CD4-positive, alpha-beta T cell treated with Interleukin-21 for 1 hour (primary cell): ENCODE data around the gene DAAM1.

Experiments
- DNase-seq: peaks from one replicate; pipeline ENCODE4 v3.0.0-alpha.2; 2020

Gene DAAM1

DNA sequence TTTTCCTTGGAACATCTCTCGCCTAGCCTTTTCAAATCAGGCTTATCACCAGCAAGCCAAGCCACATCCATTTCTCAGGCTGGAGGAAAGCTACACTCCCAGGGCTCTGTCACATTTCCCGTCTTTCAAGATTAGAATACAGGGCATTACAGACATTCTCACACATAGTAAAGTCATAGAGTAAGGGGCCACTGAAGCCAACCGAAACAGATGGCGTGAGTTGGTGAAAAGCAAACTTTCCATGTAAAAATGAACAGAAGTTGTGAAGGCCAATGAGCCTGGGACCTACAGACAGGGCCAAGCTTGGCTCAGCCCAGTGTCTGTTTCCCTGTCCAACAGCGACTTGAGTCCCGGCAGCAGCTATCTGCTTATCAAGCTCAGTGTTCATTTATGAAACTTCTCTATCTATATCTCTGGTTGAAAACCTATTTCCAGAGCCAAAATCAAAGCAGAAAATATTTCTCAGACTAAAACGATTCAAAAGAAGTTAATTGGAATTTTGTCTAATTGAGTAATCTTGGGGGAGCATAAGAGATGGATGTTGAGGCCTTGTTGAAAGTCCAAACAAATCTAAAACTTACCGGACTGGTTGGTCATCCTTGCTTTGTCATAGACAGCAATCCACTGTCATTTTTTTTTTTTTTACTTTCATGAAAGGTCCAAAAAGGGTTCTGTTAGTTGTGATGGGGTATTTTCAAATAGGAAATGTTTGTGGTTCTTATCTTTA is 105.6 kb downstream of the DAAM1 start:
- DNase-seq = no peak

DNA sequence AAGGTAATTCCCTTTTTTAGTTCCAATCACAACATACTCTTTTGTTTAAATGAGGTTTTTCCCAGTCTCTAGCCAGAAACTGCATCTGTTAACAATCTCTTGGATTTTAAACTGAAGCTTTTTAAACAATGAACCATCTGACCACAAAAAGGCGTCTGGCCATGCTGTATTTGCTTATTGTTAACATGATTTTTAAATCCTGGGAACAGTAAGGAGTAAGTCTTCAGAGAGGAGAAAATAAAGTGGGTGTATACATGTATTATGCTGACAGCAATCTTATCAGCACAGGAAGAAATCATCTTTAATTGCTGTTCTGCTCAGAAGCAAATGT is 106.2 kb downstream of the DAAM1 start:
- no peak for DNase-seq

DNA sequence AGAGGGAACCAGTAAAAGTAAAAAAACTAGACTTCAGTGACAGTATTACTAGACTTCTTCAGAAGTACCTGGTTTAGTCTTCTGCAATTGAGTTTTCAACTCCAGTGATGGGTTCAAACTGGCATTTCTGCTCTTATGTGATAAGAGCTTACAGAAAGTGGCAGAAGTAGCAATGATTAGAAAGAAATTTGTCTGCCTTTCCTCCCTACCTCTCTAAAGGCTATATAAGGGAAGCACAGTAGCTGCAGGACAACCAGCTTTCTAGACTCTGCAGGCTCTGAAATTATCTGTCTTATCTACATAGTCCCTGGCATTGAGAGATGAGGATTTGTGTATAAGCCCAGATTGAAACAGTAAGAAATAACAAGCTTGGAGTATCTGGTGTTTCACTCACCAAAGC is 107.5 kb downstream of the DAAM1 start:
- DNase-seq = no peak

DNA sequence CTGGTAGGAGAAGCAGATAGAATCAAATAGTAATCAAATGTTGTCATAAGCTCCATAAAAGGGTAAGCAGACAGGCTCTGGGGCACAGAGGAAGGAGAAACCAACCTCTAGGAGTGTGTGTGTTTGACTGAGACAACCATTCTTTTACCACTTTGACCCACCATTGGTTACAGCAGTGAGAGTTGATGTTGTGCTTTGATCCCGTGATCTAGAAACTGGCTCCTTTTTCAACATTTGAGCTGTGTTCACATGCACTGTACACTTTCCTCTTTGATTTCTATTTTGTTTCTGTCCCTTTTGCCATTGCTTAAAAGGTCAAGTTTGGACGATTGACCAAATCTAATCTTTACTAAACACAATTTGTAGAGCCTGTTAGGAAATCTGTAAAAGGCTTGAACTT is 108.0 kb downstream of the DAAM1 start:
- DNase-seq = no peak

DNA sequence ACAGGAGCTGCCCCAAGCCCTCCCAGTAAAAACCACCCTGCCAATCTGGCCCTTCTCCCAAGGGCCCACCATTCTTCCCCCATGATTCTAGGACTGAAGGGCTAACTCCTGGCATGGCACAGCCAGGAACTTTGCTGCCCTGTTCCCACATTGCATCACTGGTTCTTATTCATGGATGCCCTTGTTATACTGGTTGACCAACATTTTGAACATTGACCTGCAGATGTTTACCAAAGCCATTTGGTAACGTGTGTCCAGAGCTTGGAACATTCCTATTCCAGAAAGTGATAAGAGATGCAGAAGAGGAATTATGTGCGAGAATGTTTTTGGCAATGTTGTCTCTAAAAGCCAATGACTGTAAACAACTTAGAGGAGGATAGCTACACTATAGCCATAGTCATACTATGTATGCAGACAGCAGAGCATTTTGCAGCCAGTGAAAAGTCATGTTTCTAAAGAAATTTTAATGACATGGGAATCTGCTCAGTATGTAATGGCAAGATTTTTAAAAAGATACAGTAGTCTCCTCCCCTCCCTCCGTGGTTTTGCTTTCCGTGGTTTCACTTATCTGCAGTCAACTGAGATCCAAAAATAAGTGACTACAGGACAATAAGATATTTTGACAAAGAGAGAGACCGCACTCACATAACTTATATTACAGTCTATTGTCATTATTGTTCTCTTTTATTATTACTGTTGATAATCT is 108.8 kb downstream of the DAAM1 start:
- no peak for DNase-seq

DNA sequence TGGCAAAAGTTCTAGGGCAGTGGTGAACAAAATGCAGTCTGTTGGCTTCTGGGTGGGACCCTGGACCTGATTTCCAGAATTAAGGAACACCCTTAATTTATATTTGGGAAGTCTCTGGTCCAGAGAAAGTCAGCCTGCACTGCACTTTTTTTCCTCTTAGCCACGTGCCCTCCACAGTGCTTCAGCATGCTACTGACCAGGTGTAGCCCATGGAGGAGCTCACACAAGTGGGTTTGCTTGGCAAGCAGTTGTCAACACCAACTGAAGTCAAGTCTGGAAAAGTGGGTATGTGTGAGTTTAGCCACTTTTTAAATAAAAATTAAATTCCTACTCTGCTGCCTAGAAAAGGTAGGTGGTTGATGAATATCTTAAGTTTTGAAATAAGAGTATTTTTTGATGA is 111.3 kb downstream of the DAAM1 start:
- DNase-seq = no peak

DNA sequence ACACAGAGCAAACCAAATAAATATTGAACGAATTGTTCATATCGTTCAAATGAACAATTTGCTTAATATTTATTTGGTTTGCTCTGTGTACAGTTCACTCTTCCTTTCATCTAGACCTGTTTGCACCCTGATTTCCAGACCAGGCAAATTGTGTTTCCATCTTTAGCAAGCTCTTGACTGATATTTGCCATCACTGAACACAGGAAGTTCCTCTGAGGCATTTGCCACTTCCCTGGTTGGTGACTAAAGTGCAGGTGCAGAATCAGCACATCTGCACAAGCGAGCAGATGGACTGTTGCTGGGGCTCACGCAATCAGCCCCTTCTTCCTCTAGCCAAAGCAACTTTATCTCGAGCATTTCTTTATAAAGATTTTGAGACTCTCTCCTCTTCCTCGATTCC is 112.9 kb downstream of the DAAM1 start:
- DNase-seq = peak; percentile 14

DNA sequence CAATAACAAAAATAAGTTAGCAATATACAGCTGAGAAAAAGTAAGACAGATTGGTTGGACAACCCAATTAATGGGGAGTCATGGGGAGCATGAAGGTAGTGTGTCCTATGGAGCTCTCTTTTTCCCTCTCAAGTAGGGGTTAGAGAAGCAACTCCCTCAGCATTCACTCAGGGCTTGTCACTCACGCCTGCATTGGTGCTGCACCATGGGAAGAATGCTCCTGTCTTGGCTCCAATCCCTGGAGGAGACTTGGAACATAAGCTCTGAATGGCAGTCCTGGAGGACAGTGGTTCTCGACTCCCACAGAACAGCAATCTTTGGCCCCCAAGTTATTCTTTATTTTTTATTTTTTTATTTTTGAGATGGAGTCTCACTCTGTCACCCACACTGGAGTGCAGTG is 113.8 kb downstream of the DAAM1 start:
- no peak for DNase-seq

DNA sequence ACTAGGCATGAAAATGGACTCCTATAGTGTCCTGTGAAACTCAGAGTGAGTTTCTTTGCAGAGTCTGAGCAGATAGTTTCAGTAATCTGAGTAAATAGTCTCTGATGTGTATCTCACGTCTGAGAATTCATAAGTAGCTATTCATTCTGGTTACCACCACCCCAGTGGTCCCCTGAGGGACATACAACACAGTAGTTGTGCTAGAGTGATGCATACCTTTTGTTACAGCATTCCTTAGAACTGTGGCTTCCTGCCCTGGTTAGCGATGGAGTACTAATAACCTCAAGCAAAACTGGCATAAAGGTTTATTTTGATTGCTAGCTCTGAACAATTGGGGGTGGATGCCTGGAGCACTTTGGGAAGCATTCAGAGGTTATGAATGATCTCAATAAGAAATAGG is 114.7 kb downstream of the DAAM1 start:
- no peak for DNase-seq

DNA sequence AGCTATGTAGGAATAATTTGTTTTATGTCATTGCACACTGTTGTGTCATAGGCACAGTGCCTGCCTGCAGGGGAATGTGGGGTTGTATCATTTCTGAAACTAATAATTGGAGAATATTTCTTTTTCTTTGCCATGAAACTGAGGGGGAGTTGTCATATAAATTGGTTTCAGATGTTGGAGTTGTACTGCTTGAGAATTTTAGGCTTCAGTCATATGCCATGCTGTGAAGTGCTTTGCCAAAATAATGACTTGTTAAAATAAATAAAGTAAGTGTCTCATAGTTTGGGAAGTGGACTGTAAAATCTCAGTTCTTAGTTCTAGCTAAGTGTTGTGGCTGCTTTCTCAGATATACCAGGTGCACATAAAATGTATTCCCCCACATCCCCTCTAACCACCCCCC is 116.8 kb downstream of the DAAM1 start:
- no peak for DNase-seq

DNA sequence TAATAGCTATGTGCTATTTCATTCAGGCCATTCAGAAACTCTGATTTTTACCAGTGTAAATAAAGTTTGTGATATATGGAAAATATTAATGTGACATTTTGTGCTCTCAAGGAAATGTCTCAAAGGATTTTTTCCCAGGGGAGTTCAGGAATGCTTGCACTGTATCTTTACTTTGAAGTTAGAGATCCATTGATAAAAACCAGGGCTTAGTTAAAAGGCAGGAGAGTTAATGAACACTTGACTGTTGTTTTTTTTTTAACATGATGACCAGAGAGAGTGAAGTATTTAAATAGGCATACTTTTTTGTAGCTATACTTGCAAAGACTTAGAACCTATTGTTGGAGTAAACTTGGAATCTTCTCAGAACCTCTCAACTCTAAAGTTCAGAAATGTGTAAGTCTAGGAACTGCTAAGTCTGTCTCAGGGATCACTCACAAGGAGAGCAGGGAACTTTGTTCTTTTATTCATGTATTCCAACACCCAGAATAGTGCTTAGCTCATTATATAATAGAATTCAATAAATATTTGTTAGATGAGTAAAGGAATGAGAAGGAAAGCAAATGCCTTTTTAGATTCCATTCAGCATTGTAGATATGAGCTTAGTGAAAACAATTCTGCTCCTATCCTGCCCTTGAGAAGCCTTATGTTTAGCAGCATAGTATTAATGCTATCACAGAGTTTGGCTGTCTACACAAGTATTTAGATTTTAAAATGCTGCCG is 117.5 kb downstream of the DAAM1 start:
- no peak for DNase-seq

DNA sequence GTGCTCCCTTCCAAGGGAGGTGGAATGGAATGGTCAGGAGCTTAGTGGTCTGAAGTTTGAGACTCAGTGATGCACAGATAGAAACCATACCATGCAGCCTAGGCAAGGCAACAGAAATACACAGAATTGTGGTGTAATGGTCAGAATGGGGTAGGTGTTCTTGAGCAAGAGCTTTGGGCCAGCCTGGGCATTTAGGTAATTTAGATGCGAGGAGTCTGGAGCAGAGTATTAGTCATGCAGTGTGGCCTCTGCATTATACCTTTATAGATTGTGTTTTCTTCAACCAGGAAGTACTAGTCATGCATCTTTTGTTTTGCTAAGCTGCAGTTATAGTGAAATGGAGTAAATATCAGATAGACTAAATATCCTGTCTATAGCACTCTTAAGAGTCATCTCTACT is 118.3 kb downstream of the DAAM1 start:
- DNase-seq = no peak

DNA sequence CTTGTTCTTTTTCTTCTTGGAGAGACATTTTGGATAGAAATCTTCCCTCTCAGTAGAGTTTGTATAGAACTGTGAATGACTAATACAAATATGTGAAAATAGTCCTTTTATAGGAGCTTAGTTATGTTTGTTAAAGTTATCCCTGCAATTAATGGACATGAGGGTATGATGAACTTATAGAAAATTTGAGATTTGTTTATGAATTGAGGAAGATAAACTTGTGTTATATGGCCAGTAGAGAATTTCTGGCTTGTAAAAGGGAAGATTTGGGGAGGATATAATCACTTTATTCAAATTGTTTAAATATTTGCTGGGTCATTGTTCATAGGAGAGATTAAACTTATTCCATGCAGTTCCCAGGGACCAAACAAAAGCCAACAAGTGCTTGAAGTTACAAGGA is 119.6 kb downstream of the DAAM1 start:
- DNase-seq = no peak

DNA sequence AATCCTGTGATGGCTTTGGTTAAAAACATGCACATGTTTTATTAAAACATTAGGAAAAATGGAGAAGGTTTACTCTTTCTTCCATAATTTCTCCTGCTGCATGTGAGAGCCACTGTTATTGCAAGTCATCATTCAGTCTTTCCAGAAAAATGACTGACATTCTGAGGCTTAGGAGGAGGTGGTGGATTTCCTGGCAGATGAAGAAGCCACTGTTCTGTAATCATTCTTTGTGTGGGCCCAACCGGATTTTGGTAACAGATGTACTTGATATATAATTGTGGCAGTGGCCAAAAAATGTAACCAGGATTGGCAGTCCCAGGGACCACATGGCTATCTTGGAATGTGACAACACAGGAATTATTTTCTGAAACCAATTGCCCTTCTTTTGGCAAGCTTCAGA is 120.2 kb downstream of the DAAM1 start:
- DNase-seq = no peak

DNA sequence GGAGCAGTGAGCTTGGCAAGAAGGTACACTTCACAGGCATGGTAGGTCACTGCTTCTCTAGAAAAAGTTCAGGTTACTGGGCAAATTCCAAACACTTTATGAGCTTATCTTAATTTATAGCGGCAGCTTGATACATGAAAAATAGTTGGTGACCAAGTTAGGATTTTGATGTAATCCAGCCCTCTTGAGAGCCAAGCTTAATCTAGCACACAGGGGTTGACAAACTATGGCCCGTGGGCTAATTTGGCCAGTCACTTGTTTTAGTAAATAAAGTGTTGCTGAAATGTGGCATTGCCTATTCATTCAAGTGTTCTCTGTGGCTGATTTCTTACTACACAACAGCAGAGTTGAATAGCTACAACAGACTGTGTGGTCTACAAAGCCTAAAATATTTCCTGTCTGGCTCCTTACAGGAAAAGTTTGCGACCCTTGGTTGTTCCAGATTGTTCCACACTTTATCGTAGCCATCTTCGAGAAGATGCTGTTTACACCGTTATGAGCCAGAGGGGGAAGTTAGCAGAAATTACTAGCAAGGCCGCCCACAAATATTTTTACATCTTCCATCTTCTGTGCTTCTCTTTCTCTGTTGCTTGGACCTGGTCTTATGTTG is 120.9 kb downstream of the DAAM1 start:
- DNase-seq = no peak

DNA sequence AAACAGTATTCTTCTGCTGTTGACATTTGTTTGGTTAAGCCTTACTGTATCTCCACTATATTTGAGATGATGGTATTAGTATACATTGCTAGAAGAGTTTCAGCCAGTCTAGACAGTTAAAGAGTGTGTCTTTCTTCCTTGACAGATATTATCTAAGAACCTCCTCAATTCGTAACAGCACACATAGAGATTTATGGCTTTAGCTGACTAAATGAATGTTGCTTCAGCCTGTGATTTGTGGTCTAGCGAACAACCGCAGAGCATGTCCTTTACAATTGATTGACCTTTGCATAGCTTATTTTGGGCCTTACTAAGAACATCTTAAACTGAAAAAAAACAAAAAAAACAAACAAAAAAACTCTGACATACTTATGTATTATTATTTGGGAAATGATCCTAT is 122.2 kb downstream of the DAAM1 start:
- DNase-seq = no peak

DNA sequence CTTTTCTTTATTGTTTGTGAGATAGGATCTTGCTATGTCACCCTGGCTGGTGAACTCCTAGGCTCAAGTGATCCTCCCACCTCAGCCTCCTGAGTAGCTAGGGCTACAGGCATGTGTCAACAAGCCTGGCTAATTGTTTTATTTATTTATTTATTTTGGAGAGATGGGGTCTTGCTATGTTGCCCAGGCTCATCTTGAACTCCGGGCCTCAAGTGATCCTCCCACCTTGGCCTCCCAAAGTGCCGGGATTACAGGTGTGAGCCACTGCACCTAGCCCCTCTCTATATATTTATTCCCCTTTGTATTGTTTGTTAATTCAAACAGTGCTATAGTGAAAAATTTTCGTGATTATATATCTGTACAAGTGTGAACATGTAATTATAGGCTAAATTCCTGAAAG is 123.3 kb downstream of the DAAM1 start:
- no peak for DNase-seq

DNA sequence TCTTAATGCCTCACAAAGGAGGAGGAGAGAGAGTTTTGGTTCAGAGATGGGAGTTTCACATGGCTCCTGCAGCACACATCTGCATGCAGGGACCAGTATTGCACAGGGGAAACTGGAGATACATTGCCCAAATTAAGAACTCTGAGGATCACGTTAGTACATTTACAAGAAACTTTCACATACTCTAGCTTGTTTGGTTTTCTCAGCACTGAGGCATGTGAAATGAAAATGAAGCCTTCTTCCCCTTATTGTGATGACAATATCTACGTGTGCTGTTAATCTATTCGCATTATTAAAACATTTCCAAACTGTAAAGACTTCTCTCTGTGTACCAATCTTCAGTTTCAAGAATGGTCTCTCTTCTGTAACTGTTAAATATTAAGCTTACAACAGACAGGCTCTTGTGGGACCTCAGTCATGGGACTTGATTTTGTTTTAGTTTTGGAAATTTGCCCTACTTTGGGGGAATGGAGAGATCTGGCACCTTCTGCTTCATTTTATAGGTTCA is 124.7 kb downstream of the DAAM1 start:
- DNase-seq = no peak

DNA sequence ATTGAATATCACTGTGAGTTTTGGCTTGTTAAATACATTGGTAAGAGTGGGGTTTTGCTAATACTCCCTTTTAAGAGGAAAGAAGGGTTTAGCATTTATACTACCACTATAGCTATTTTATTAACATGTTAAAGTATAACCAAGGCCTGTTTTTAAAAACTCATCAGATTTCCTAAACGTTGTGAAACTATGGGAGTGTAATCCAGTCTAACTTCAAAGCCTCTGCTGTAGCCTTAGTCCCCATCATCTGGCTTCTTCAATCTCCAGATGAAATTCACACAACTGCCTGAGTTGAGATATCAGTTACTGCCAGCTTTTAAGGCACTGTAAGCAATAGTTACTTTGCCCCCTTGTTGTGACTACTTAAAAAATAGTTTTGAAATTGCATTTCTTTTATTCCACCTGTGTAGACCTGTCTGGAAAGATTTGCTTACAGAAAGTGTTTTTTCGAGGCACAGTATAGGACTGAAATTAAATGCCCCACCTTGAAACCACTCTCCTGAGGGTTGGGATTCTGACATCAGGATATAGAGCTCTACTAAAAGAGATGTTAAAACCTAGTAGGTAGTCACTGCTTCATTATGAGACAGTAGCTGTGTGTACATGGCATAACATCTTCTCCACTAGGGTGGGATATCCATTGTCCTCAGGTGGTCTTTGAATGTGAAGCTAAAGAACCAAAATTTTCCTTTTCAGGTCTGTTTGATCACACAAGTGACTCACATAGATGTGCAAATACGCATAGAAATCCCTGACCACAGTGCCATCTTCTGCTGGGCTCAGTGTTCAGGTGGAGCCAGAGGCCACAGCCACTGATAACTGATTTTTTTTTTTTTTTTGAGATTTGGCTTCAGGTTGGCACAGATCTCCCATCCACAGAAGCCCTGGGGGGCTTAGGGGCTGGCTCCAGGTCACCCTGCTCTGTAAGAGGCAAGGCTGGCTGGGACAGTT is 125.5 kb downstream of the DAAM1 start:
- DNase-seq = no peak

DNA sequence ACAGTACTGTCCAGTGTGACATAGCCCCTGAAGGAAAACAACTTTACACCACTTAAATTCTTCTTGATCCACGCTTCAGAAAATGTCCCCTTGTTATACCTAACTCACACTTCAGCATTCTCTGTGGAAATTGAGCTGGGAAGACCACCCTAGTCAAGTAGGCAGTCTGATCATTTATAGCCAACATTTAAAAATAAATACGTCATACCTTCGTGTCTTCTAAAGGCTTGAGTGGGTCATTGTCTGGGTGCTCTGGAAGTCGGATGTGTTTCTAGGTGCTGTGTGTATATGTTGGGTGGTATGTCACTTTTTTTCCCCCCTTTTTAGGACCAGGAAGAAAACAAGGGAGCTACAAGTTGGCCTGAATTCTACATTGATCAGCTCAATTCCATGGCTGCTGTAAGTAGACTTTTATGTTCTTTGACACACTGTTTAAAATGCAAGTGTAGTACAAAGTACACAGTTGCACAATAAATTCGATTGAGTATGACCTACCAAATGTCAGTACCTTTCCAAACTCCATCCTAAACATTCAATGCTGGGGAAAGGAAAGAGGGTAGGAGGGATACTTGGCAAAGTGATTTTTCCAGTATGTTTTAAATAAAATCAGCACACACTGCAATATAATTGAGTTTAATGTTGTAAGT is 126.6 kb downstream of the DAAM1 start:
- DNase-seq = no peak

DNA sequence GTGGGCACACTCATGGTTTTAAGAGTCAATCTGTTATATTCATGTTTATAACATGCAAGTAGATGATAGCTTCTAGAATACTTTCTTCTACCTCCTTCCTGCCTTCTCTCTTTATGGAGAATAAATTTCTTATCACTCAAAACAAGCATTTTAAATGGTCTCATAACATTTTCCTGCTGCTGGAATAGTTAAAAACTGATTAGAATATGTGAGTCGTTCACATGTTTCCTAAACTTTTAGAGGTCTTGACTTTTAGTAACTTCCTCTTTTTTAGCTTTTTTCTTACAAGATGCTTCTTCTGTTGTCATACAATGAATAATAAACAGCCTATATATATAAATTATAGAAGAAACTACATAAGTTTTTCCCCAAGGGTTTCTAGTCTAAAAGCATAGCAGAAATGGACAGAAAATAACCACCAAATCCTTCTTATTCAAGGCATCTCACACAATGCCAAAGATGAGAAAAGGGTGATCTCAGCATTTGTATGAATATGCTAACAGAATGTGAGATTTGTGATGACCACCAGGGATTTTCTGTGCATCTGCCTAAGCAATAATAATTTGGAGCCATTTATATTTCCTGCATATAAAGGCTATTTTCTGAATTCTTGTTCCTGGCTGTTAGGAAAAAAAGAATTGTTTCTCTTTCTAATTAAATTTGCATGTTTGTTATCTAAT is 127.8 kb downstream of the DAAM1 start:
- no peak for DNase-seq
